UCSD-AML1 (cell line): ENCODE data around the gene HRH3.

Experiments
- DNase-seq: peaks from one replicate; lab custom pipeline; 2025; ENCODE audit not compliant: unreplicated experiment; lab: John Stamatoyannopoulos, UW

Gene HRH3

DNA sequence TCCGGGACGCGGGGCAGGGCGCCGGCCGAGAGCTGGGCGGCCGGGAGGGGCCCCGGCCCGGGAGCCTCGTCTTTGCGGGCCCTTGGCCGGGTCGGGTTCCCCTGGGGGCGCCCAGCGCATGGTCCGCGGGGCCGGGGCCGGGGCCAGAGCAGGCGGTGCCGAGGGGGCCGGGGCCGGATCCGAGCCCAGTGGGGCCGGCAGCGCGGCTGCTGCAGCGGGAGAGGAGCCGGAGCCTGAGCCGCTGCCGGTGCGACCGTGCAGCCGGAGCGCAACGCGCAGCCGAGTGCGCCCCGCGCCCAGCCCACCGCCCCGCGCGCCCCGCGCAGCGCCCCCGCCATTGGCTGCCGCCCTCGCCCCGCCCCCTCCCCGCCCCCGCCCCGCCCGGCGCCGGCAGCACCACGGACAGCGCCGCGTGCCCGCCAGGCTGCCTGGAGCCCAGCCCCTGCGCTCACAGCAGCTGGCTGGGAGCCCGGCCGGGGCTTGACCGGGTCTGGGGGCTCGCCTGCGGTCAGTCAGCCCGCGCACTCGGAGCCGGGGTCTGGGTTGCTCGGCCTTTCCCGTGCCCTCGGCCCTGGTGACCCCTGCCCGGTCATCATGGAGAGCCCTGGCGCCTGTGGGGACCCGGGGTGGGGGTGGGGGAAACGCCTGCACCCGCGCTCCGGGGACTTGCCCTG, at the start of gene HRH3:
Gene HRH3, minus strand, starts transcription at position 287 of the 674 bp plus-strand sequence. CDS start 308 bp downstream, outside the sequence.
- peak; percentile 56 for DNase-seq

DNA sequence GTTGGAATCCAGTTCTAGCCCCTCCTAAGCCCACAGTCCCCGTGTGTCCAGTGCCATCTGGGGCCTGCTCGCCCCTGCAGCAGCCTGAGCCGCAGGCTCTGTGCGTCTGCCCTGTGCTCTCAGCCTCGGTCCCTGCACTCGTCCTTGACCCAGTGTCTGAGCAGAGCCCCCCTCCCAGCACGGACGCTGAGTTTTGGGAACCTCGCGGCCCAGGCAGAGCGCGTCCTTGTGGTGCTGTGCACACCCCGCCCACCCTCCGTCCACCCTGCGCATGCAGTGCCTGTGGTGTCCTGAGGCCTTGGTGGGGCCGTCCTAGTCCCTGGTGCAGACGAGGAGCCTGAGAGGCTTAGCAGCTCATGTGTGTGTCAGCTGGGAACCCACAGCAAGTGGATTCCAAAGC, 49.8 kb upstream of the HRH3 start:
- no peak for DNase-seq

DNA sequence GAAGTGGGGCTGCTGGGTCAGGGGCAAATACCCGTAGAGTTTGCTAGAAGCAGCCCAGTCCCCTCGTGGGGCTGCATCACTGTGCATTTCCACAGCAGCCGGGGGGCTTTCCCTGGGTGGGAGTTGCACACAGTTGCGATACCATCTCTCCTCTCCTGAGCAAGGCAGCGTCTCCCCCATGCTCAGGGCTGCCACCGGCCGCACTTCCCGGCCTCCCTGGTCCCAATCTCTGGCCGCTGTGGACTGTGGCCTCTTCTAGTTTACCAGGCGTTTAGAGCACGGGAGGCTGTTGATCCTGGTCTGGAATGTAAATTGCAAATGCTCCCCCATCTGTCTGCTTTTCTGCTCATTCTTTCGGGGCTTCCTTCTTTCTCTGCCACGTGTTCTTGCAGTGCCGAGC, 49.3 kb upstream of the HRH3 start:
- no peak for DNase-seq

DNA sequence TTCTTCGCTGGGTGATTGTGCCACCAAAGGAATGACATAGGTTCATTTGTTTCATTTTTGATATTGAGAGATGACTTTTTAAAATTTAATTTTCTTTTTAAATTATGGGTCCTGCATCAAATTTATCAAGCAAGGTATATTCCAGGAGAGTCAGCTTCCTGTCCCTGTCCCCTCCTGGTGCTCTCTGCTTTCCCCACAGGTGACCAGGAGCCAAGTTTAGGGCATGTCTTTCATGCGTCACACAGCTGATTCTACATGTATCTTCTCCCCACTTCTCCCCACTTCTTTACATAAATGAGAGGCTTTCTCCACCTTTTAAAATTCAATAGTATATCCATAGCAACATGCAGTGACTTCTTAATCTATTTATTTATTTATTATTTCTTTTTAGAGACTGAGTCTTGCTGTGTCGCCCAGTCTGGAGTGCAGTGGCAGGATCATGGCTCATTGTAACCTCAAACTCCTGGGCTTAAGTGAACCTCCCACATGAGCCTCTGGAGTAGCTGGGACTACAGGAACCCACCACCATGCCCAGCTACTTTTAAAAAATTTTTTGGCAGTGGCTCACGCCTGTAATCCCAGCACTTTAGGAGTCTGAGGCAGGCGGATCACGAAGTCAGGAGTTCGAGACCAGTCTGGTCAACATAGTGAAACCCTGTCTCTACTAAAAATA, 48.3 kb upstream of the HRH3 start:
- DNase-seq: no peak

DNA sequence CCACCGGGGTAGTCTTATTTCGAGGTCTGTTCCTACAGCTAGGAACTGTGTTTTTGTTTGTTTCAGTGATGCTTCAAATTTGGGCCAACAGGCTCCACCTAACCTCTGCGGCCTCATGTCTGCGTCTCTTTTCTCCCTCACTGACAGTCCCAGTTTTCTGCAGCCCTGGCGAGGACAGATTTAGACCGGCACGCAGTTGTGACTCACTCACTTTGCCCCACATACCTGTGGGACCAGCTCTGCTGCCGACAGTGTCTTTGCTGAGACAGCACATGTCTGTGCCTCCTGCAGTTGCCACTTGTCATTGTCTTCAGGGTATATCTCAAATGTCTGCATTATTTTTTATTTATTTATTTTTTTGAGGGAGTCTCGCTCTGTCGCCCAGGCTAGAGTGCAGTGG, 47.5 kb upstream of the HRH3 start:
- DNase-seq: no peak

DNA sequence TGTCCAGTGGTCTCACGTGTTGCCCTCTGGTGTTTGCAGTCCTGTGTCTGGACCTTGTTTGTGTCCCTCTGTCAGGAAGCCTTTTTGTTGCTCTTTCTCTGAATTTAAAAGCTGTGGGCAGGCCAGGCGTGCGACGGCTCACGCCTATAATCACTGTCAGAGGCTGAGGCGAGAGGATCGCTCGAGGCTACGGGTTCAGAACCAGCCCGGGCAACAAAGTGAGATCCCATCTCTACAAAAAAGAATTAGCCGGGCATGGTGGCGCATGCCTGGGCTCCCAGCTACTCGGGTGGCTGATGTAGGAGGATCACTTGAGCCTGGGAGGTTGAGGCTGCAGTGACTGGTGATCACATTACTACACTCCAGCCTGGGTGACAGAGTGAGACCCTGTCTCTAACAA, 46.8 kb upstream of the HRH3 start:
- no peak for DNase-seq

DNA sequence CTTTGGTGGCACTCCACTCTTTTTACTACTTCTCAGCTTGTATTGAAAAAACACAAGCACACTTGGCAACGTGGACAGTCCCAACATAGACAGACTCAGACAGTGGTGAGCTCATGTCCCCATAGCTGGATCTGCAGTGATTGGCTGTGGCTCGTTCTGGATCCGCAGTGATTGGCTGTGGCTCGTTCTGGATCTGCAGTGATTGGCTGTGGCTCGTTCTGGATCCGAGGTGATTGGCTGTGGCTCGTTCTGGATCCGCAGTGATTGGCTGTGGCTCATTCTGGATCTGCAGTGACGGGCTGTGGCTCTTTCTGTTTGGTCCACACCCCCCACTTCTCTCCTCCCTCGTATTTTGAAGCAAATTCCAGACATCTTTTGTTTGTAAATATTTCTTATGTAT, 46.3 kb upstream of the HRH3 start:
- DNase-seq: no peak

DNA sequence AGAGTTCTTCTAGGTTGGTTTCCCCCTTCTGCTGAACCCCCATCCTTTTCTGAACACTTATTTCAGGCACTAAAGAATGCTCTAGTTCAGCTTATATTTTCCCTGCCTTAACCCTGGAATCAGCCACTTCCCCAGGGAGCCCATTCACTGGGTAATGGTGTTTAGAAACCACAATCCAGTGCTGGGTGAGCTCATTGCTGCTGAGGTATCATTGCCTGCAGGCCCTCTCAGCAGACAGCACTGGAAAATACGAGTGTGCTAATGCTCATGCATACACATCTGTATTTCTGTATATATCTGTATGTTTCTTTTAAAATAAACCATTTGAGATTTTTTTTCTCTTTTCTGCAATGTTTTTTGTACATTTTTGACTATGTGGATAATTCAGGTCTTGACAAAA, 45.3 kb upstream of the HRH3 start:
- DNase-seq: no peak

DNA sequence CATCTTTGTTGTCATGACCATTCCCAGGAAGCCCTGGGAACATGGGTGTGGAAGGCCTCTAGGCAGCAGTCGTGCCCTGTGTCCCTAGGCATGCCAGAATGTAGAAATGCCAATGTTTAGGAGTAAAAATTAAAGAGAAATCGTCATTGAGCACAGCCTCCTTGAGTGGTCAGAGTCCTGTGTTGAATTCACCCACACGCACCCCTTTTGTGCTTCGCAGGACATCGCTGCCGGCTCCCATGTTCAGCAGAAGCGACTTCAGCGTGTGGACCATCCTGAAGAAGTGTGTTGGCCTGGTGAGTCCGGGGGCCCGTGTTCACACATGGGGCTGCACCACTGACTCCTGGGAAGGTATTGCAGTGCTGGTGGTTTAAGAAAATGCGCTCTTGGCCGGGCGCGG, 43.3 kb upstream of the HRH3 start:
- no peak for DNase-seq

DNA sequence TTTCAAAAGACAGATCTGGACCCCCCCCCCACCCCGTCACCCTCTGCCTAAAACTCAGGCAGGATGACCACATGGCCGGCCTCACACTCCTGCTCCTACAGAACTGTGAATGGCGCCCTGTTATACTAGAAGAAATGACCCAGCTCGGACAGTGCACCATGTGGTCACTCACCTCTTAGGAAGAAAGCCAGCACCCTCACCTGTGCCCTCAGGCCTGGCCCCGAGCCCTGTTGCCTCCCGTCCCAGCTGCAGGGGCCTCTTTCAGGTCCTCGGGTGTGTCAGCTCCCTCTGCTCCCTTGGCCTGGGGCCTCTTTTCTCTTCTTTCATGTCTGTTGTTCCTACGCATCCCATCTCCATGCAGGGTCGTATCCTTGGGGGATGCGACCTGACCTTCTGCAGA, 42.0 kb upstream of the HRH3 start:
- no peak for DNase-seq

DNA sequence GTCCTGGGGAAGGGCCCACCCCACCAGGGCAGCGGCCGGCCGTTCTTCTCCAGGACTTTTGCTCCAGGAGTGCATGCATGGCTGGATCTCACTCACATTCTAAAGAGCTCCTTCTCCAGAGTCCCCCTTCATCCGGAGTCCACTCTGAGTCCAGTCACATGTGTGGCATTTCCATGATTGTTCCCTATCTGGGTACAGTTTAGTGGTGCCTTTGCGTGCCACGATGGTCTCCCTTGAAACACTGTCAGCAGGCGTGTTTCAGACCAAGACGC, 39.2 kb upstream of the HRH3 start:
- DNase-seq: no peak

DNA sequence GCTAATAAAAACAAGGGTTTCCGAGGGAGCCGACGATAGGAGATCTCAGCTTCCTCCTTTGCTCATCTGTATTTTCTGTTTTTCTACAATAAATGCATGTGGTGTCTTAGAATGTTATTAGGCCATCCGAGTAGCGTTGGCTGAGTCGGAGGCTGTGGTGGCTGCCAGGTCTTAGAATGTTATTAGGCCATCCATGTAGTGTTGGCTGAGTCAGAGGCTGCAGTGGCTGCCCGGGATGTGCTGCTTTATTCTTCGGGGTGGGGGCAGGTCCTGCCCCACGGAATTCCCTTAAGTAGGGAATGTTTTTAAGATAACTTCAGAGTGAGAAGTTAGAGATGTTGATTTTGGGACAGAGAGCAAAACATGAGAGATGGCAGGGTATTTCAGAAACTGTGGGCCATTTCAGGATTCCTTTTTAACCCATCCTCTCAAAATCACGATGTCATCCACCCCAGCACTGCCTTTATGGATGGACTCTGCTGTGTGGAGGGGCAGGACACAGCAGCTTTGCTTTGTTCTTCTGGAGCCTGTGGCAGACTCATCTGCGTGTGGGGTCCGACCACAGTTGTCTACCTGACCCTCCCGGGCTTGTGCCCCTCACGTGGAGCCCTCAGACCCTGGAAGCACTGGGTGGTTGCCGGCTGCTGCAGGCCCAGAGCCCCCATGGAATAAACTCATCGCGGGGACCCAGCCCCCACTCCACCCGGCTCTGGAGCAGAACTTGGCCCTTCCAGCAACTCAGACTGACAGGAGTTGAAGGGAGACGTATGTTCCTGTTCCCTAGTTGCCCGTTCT, 38.6 kb upstream of the HRH3 start:
- DNase-seq: no peak

DNA sequence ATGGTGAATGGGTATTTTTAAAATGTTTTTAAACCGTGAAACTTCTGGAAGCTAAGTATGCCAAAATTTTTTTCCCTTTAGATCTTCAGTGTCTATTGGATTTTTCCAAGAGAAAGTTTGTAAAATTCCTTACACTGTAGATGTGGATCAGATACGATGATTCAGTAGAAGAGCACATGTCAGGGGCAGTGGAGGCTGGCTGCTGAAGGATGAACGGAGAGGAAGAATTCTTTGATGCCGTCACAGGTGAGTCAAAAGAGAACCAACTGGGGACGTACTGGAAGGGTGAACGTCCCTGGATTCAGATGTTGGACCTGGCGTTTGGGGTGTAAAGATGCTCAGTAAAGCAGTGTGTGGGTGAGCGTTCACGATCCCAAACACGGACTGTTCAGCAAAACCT, 35.9 kb upstream of the HRH3 start:
- no peak for DNase-seq

DNA sequence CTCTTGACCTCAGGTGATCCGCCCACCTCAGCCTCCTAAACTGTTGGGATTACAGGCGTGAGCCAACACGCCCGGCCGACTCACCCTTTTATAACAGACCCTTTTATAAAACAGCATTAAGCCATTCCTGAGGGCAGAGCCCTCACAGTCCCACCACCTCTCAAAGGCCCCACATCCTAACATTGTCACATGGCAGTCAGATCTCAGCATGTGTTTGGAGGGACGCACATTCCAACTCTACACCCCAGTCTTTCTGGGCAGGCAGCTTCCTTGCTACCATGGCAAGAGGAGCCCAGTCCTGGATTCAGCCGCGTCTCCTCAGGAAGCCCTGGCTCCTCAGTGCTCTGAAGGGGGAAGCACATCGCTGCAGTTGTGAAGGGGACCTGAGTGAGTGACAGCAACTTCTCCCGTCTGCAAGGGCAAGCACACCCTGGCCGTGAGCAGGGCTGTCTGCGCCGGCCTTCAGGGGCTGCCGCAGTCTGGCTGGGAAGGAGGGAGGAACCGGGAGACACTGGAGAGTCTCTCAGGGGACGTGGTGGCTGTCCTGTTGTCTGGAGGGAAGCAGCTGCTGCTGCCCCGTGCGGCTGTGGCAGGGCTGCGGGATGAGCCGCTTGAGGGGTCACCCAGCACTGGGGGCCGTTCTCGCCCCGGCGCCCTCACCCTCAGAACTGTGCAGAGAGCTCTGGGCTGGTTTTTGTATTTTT, 34.1 kb upstream of the HRH3 start:
- DNase-seq: no peak

DNA sequence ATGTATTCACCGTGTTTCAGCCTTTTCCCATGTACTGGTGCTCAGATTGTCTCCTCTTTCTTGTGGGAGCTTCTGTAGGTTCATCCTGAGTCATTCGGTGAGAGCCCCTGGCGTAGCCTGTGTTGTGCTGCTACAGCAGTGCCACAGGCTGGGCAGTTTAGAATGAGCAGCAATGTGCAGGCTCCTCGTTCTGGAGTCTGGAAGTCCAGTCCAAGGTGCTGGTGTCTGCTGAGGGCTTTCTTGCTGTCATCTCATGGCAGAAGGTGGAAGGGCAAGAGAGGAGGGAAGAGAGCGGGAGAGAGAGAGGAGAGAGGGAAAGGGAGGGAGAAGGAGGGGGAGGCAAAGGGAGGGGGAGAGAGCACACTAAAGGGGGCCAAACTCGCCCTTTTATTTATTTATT, 33.3 kb upstream of the HRH3 start:
- no peak for DNase-seq

DNA sequence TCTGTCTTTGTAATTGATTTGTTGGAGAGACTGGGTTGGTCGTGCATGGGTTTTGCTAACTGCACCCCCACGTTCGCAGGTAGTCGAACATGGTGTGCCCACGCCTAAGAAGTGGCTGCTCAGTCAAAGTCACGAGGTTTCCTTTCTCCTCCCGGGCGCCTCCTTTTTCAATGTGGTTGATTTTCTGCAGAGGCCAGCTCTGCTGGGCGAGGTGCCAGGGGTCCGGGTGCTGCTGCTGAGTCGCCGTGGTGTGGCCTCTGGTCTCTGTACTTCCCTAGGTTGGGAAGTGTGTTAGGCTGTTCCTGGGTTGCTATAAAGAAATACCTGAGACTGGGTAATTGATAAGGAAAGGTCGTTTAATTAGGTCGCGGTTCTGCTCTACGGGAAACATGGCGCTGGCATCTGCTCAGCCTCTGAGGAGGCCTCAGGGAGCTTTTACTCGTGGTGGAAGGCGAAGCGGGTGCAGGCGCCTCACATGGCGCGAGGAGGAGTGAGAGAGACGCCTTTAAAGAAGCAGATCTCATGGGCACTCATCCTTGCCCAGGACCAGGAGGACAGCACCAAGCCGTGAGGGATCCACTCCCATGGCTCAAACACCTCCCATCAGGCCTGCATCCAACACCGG, 32.4 kb upstream of the HRH3 start:
- DNase-seq: peak; percentile 28

DNA sequence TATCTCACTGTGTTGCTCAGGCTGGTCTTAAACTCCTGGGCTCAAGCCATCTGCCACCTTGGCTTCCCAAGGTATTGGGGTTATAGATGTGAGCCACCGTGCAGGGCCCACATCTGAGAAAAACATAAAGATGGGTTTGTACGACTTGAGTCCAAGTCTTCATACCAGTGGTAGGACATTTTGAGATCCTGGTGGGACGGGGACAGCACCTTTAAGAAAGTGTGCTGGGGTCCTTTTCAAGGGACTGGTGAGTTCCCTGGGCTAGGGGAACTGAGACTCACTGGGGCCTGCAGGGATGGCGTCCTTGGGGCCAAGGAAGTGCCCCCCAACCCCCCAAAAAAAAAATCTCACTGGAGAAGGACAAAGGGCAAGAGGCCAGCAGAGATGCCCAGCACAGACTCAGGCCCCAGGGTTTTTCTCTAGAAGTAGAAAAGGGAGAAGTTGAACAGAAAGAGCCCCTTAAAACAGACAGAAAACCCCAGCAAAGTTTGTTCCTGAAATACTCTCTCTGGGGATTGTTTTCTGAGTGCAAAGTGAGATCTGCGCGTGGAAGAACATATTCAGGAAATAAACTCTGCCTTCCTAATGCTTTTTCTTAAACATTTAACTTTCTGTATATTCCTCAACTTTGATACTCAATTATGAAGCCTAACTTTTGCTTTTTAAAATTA, 28.9 kb upstream of the HRH3 start:
- no peak for DNase-seq

DNA sequence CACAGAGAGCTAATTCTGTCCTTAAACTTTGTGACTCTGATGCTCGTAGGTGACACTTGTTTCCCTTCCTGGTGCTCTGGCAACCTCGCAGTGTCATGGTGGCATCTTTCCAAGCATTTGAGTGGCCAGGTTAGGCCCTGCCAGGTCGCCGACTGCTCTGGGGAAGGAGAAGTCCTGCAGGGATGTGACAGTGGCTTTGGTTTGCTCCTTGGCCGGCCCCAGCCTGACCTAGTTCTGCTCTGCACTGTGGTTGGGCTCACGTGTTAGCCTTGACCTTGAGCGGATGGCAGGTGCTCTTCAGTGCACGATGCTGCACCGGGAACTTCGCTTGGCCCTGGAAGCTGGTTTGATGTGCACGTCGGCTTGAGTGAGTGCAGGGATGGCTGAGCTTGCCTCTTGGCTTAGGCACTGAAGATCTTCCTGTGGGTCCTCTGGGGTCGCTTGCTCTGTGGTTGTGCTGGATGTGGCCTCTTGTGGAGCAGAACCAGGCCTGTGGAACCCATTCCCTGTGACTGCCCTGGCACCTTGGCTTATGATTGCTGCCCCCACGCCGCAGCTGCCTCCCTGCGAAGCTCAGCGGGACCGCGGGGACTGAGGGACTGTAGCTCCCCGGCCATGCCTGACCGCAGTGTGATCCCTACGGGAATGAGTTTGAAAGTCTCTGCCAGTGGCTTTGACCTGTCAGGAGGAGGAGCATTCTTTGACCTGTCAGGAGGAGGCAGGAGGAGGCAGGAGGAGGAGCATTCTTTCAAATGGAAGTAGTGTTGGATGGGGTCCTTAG, 27.0 kb upstream of the HRH3 start:
- no peak for DNase-seq

DNA sequence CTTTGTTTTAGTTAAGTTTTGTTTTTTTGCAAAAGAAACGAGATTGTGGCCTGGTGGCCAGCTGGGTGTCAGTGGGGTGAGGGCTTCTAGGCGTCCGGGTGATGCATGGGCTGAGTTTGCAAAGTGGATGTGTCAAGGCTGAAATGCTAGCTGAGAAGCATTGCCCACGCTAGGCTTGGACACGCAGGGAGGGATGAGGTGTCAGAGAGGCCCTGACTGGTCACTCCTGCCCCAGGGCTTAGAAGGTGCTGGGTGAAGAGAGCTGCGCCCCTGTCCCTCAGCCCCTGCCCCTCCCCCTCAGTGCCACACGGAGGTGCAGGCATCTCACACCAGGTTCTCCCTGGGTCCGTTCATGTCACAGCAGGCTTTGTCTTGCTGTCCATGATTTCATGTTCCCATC, 26.4 kb upstream of the HRH3 start:
- DNase-seq: no peak

DNA sequence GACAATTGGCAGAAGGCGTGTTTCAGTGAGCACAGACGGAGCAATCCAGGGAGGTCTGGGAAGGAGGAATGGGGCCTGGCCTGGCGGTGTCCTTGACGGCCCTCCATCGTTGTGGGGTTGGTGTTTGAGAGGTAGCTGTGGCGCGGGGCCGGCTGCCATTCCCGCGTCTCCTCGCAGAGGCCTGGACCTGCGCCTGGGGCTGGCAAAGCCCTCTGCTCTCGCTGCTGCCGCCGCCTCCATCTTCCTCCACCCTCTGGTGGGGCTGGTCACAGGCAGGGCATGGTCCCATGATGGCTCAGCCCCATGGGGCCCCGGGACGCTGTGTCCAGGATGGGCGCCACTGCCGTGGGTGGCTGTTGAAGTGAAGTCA, 25.8 kb upstream of the HRH3 start:
- no peak for DNase-seq
